ENCODE measurements around the gene CCDC85C.

Gene CCDC85C

GRCh38 chr14:99560403-99560802, 43.6 kb downstream of the CCDC85C start:
- no peaks in the 10 kb centered on the region for H3K36me3 Mint-ChIP-seq
- H3K4me1 Mint-ChIP-seq = no peaks in the 10 kb centered on the region
- H3K4me3 Mint-ChIP-seq = no peak overlapping the region
- no peak overlapping the region for H3K27ac Mint-ChIP-seq
- CTCF ChIA-PET = no interaction called here
- no peaks in the 10 kb centered on the region for H3K9me3 Mint-ChIP-seq
- DNase-seq = no peak
- H3K27me3 Mint-ChIP-seq = no peaks in the 10 kb centered on the region

GRCh38 chr14:99559286-99559990, 44.6 kb downstream of the CCDC85C start:
- no peak overlapping the region for H3K27ac Mint-ChIP-seq
- H3K36me3 Mint-ChIP-seq = no peaks in the 10 kb centered on the region
- no peaks in the 10 kb centered on the region for H3K27me3 Mint-ChIP-seq
- no peak overlapping the region for H3K4me3 Mint-ChIP-seq
- no peaks in the 10 kb centered on the region for H3K4me1 Mint-ChIP-seq
- CTCF ChIA-PET = no interaction called here
- H3K9me3 Mint-ChIP-seq = no peaks in the 10 kb centered on the region
- DNase-seq = no peak

DNA sequence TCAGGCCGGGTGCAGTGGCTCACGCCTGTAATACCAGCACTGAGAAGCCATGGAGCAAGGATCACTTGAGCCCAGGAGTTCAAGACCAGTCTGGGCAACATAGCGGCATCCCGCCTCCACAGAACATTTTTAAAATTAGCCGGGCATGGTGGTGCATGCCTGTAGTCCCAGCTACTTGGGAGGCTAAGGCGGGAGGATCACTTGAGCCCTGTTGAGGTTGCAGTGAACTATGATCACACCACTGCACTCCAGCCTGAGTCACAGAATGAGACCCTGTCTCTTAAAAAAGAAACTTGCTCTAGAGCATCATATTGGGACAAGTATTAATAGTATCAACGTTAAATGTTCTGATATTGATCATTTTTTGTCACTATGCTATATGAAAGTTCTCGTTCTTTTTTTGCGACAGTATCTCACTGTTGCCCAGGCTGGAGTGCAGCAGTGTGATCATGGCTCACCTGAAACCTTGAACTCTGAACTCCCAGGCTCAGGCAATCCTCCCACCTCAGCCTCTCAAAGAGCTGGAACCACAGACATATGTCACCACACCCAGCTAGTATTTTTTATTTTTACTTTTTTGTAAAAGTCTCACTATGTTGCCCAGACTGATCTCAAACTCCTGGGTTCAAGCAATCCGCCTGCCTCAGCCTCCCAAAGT, 47.7 kb downstream of the CCDC85C start:
- H3K27me3 Mint-ChIP-seq = no peaks in the 10 kb centered on the region
- CTCF ChIA-PET = no interaction called here

DNA sequence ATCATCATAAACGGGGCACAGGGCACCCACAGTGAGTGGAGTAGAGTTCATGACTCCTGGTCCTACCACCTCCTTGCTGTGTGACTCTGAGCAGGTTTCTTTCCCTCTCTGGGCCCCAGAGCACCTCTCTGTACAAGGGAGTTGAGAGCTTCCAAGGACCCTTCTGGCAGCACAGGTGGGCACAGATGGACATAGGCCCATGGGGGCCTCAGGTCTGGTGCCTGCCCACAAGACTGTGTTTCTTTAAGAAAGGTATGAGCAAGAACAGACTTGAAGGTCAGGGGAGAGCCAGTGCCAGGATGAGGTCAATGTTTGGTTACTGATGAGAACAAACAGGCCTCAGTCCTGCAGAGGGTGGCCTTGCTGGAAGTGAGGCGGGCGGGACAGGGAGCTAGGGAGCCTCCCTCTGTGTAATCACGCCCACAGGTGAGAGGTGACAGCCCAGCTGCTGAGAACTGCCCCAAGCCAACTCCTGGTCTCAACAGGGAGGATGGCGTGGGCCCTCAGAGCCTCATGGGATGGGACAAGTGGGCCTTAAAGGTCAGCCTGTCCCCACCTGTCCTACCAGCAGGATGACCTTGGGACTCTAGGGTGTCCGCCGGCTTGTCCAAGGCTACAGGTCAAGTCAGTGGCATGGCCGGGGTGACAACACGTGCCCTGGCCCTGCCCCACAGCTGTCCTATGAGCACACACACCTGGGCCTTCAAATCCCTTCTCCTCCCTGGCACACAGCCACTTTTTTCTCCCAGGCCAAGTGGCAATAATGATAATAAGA, 49.1 kb downstream of the CCDC85C start:
- H3K27ac Mint-ChIP-seq = no peak overlapping the region
- no peaks in the 10 kb centered on the region for H3K9me3 Mint-ChIP-seq
- CTCF ChIA-PET = no interaction called here
- H3K27me3 Mint-ChIP-seq = no peaks in the 10 kb centered on the region
- H3K4me3 Mint-ChIP-seq = no peak overlapping the region
- H3K36me3 Mint-ChIP-seq = no peaks in the 10 kb centered on the region
- no peak for DNase-seq
- H3K4me1 Mint-ChIP-seq = no peaks in the 10 kb centered on the region

More for the DNA sequence above, 47.7 kb downstream of the CCDC85C start:
- Mint-ChIP-seq H3K9me3 (no peaks in the 10 kb centered on the region), H3K4me3 (no peak overlapping the region), H3K27ac (no peak overlapping the region), H3K4me1 (no peaks in the 10 kb centered on the region), H3K36me3 (no peaks in the 10 kb centered on the region)
- DNase-seq = no peak

GRCh38 chr14:99554184-99554583, 49.8 kb downstream of the CCDC85C start:
- DNase-seq = no peak
- no peaks in the 10 kb centered on the region for H3K9me3 Mint-ChIP-seq
- CTCF ChIA-PET = interaction anchor here (1.3 kb wide), 1 partner anchor 393 kb away, joined by 3 read pairs; no protein-coding TSS in a partner anchor
- H3K27me3 Mint-ChIP-seq = no peaks in the 10 kb centered on the region
- H3K4me3 Mint-ChIP-seq = no peak overlapping the region
- no peaks in the 10 kb centered on the region for H3K4me1 Mint-ChIP-seq
- no peaks in the 10 kb centered on the region for H3K36me3 Mint-ChIP-seq
- H3K27ac Mint-ChIP-seq = no peak overlapping the region

- Mint-ChIP-seq H3K27ac (no peak overlapping the region), H3K4me1 (no peaks in the 10 kb centered on the region), H3K9me3 (no peaks in the 10 kb centered on the region), H3K4me3 (no peak overlapping the region), H3K27me3 (no peaks in the 10 kb centered on the region), H3K36me3 (no peaks in the 10 kb centered on the region)
- CTCF ChIA-PET = interaction anchor here (0.9 kb wide), 1 partner anchor 66 kb away, joined by 3 read pairs; no protein-coding TSS in a partner anchor
- DNase-seq = no peak
Measured at GRCh38 chr14:99552572-99553216, 51.3 kb downstream of the CCDC85C start.

GRCh38 chr14:99552021-99552553, 51.9 kb downstream of the CCDC85C start:
- CTCF ChIA-PET = interaction anchor here (0.9 kb wide), 1 partner anchor 65 kb away, joined by 3 read pairs; no protein-coding TSS in a partner anchor
- H3K27me3 Mint-ChIP-seq = no peaks in the 10 kb centered on the region
- DNase-seq = no peak
- H3K9me3 Mint-ChIP-seq = no peaks in the 10 kb centered on the region
- H3K4me1 Mint-ChIP-seq = no peaks in the 10 kb centered on the region
- no peaks in the 10 kb centered on the region for H3K36me3 Mint-ChIP-seq
- no peak overlapping the region for H3K27ac Mint-ChIP-seq
- no peak overlapping the region for H3K4me3 Mint-ChIP-seq

GRCh38 chr14:99551034-99551922, 52.7 kb downstream of the CCDC85C start:
- Mint-ChIP-seq H3K27me3 (no peaks in the 10 kb centered on the region), H3K27ac (no peak overlapping the region), H3K9me3 (no peaks in the 10 kb centered on the region), H3K36me3 (no peaks in the 10 kb centered on the region), H3K4me1 (no peaks in the 10 kb centered on the region), H3K4me3 (no peak overlapping the region)
- CTCF ChIA-PET = no interaction called here
- DNase-seq = no peak

DNA sequence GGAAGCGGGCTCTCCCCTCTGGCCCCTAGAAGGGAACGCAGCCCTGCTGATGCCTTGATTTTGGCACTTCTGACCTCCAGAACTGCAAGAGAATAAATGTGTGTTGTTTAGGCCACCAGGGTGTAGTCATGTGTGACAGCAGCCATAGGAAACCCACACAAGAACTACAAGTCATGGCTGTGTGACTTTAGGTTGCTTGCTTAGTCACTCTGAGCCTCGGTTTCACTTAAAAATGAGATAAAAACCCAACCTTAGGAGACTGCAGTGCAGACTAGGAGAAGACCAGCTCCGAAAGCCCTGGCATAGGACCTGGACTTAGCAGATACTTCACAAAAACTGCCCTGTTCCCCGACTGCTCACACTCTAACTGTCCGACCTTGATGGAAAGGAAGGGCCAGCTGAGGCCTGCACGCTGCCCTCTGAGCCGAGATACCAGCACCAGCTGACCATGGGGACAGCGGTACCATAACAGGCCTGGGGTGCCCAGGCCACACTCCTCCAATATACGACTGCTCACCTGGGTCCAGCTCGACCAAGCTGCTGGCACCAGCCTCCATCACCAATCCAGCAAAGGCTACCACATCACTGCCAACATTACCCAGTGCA, 53.5 kb downstream of the CCDC85C start:
- H3K9me3 Mint-ChIP-seq = no peaks in the 10 kb centered on the region
- no peak overlapping the region for H3K27ac Mint-ChIP-seq
- no peaks in the 10 kb centered on the region for H3K27me3 Mint-ChIP-seq
- CTCF ChIA-PET = no interaction called here
- no peaks in the 10 kb centered on the region for H3K36me3 Mint-ChIP-seq
- no peaks in the 10 kb centered on the region for H3K4me1 Mint-ChIP-seq
- DNase-seq = no peak
- no peak overlapping the region for H3K4me3 Mint-ChIP-seq

- peaks cover 3% of the 10 kb centered on the region for H3K27me3 Mint-ChIP-seq
- no peak overlapping the region for H3K27ac Mint-ChIP-seq
- CTCF ChIA-PET = no interaction called here
- H3K4me3 Mint-ChIP-seq = no peak overlapping the region
- H3K4me1 Mint-ChIP-seq = no peaks in the 10 kb centered on the region
- H3K36me3 Mint-ChIP-seq = no peaks in the 10 kb centered on the region
- no peaks in the 10 kb centered on the region for H3K9me3 Mint-ChIP-seq
- DNase-seq = no peak
Measured at GRCh38 chr14:99549684-99550083, 54.3 kb downstream of the CCDC85C start.

DNA sequence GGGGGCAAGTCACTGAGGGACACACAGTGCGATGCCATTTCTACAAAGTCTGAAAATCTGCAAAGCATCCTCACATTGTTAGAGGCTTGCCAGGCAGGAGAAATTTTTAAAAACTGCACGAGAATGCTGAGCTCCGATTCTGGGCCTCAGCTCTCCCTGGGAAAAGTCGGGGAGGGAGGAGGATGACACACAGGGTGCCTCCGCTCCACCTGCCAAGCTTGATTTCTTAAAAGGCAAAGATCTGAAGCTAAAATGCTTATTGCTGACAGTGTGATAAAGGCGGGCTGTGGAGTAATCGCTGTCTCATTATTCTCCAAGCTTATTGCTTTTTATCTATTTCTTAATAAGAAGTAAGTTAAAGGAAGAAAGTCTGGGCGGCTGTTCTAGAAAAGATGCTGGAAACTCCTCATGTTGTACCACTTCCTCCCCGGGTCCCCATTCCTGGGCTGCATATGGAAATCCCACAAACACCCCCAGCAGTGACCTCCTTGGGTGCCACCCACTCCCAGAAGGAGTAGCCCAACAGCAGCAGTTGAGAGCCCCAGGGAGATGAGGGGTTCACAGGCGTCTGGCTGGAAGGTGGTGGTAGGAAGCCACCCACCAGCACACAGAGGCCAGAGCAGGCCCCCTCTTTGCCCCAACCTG, 55.0 kb downstream of the CCDC85C start:
- Mint-ChIP-seq H3K9me3 (no peaks in the 10 kb centered on the region), H3K4me3 (no peak overlapping the region), H3K27me3 (peaks cover 4% of the 10 kb centered on the region), H3K4me1 (no peaks in the 10 kb centered on the region), H3K27ac (no peak overlapping the region), H3K36me3 (no peaks in the 10 kb centered on the region)
- CTCF ChIA-PET = no interaction called here
- DNase-seq = no peak

DNA sequence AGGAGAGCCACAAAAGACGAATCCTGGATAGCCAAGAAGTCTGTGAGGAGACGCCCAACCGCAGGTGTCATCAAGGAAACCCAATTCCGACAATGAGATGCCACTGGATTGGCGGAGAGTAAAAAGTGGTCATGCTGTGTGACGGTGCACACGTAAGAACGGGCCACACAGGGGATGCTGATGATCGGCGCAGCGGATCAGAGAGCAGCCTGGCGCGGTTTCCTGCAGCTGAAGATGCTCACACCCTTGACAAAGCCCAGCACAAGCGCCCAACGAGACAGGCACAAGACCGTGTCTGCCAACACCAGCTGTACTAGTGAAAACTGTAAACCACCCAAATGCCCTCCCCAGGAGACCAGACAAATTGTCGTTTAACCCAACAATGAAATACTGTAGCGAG, 55.8 kb downstream of the CCDC85C start:
- Mint-ChIP-seq H3K9me3 (no peaks in the 10 kb centered on the region), H3K36me3 (no peaks in the 10 kb centered on the region), H3K27me3 (peaks cover 4% of the 10 kb centered on the region), H3K4me1 (no peaks in the 10 kb centered on the region), H3K27ac (no peak overlapping the region), H3K4me3 (no peak overlapping the region)
- CTCF ChIA-PET = interaction anchor here (1.2 kb wide), 1 partner anchor 80 kb away, joined by 3 read pairs; no protein-coding TSS in a partner anchor
- no peak for DNase-seq

All from activated naive CD4-positive, alpha-beta T cell treated with anti-CD3 and anti-CD28 coated beads, Interleukin-2, amount 10 ng/mL, durations not matched to agents 7 days and 5 days (primary cell).